Measurements from ENCODE around the gene RIBC1.
"Not testable (repeated sequence)": the region's sequence is repeated elsewhere in the genome, so short reads cannot be mapped to it uniquely, and the experiment has no call there.

Gene RIBC1

DNA sequence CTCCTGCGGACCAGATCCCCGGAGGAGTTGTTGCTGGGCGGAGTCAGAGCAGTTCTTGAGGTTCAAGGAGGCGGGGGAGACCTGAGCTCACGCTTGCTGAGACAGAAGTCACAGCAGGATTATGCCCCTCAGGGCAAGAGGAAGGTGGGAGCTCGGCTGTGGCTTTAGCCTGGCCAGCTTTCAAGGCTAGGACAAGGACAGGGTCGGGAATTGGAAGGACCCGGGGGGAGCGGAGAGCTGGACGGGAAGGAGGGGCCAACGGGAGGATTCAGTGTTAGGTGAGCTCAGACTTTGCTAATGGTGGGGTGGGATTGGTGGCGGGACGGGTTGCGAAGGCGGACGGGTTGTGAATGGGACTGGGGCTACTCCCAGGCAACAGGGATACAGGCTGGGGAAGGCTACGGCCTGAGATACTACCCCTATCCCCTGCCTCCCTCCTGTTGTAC, at the start of gene RIBC1:
Gene RIBC1, plus strand, starts transcription at position 13 of the 446 bp plus-strand sequence. CDS start 3,404 bp downstream, outside the sequence.
- DNase-seq, result no peak

DNA sequence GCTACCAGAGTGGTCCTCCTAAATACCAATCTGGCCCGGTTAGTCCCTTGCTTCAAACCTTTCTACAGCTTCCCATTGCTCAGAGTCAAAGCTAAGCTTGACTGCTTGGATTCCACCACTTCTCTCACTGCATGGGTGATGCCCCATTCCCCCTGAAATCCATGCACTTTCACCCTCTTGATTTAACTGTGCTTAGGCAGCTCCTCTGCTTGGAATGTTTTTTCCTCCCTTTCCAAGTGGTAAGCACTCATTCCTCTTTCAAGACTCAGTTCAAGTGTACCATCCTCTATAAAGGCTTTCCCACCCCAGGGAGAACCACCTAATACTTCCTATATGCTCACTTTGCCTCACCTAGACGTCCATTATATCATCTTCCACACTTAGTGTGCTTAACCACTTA, 49.4 kb upstream of the RIBC1 start:
- DNase-seq, result no peak

- DNase-seq, result no peak
Observed at GRCh38 chrX:53374222-53374820, 48.4 kb upstream of the RIBC1 start.

DNA sequence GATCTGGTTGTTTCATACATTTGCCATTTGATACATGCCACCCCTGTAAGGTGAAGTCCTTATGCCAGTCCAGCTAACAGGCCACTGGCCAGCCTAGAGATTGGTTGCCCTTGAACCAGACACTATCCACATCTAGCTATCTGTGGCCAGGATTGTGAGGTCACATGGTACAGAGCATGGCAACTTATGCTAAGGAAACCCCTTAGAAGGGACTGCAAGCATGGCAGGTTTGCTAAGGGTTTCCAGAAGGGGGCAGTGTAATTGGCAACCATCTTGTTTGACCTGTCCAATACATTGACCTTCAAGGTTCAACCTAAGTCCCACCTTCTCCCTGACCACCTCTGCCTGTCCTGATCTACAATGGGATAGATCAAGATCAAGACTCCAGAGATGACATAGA, 47.8 kb upstream of the RIBC1 start:
- DNase-seq, result no peak

GRCh38 chrX:53376888-53377287, 45.8 kb upstream of the RIBC1 start:
- DNase-seq, result no peak

DNA sequence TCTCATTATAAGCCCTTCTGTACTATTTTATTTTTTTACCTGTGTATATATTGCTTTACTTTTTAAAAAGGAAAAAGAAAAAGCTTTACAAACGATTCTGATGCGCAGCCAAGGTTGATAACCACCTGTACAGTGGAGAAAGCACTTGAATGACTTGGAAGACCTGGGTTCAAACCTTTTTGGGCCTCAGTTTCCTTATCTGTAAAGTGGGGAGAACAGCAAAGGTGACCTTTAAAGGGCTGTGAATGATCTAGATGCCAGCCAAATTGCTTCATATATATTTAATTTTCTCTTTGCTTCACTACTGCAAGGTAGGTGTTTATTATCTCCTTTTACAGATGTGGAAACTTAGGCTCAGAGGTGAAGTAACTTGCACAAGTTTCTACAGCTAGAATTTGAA, 45.2 kb upstream of the RIBC1 start:
- DNase-seq, result no peak

DNA sequence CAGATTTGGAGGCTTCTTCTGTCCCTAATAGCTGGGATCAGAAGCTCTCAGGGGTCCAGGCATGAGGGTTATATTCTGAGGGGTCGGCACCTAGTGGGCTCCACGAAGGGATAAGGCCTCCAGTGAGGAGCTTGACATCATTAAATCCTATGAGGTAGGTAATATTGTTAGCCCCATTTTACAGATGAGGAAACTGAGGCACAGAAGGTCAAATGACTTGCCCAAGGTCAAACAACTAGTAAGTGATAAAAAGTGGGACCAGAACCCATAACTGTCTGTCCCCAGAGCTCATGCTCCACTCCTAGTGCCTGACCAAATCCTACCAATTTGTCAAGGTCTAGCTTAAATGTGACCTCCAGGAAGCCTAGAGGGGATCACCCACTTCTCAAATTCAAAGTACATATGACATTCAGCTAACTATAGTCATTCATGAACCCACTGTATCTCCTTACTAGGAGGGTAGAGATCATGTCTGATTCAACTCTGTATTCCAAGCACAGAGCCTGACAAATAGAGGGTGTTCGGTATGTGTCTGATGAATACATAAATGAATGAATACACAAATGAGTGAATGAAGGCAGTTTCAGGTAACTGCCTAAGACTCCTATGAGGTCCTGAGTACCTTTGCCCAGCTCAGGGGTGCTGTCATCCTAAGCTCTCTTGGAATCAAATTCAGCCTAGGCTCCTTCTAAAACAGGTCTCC, 43.5 kb upstream of the RIBC1 start:
- DNase-seq, result no peak

- DNase-seq, result no peak
Observed at GRCh38 chrX:53379747-53380146, 42.9 kb upstream of the RIBC1 start.

DNA sequence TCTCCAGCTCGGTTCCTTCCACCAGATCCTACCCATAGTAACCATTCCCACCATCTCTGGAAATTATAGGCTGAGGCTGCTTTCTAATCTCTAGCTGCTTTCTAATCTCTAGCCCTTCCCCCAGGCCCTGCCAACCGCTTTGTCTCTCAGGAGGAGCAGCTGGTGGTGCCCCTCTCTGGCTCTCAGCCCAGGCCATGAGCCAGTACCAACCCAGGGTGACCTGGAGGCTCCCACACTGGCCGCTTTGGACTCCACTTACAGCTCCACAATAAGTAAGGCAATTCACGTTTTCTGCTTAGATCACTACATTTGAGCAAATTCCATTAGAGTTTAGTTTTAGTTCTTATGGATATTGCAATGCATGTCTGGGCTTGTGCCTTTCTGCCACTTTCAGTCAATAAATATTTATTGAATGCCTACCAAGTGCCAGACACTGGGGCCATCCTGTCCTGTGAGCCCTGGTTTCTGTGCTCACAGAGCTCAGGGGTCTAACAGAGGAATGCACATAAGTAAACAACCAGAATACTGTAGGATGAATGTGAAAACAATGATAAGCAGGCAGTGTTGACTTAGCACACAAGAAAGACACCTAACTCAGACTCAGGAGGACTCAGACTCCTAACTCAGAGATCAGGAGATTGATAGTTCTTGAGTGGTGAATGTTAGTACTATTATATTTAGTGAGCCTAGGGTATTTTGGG, 39.1 kb upstream of the RIBC1 start:
- no peak for DNase-seq

DNA sequence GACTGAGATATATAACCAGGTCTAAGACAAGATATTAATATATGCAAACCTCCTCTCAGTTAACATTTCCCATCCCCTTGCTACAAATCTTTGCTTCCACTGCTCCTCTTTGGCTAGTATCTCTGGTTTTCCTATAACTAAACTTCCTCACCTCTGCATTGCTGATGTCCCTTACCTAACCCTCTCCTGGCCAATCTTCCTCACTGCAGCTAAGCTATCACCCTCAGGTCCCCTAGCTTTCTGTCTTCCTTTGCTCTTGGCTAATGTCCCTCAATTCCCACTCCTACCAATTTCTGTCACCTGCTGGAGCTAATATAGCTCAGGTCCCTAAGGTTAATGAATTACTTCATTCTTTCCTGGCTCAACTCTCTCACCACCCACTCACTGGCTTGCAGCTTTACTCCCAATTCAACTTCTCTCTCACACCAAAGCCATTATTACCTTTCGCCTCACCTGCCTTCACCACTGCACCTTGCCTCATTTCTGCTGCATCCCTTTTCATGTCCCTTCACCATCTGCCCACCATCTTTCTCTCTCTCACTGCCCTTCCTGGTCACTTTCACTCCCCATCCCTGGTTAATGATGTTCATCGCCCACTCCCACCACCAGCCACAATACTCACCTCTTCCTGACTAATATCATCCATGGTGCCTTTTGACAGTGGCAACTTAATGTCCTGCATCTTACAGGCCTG, 26.9 kb upstream of the RIBC1 start:
- no peak for DNase-seq

DNA sequence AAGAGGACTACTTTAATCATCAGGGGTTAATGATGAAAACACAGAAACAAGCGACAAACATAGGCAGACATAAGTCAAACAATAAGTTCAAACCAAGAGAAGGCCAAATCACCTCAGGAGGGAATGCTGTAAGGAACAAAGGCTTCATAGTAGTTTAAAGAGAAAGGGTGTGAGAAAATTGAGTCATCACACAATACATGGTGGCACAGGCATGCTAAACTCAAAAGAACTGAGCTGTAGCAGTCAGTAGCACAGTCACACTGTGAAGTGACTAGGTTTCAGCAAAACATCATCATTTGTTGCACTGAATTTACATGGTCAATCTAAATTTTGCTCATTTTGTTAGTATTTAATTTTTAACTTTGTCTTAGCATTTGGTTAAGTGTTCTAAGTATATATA, 24.5 kb upstream of the RIBC1 start:
- no peak for DNase-seq

DNA sequence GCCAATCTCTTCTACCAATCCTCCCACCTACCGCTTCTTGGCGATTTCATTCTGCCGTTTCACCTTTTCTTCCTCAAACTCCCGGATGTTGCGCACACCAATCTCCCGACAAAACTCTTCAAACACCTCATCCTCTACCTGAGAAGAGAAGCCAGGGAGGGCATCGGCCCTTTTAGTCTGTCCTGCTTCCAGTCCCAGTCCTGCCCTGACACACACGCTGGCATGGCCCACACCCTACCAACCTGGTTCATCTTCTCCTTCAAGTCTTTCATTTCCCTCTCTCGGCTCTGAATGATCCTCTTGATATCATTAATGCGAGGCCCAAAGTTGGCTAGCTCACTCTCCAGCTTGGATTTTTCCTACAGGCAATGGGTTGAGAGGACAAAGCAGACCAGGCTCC, 19.1 kb upstream of the RIBC1 start:
- no peak for DNase-seq

- DNase-seq, result no peak
Observed at GRCh38 chrX:53412446-53412845, 10.2 kb upstream of the RIBC1 start.

GRCh38 chrX:53420351-53420750, 2.3 kb upstream of the RIBC1 start:
- DNase-seq, result not testable (repeated sequence)

DNA sequence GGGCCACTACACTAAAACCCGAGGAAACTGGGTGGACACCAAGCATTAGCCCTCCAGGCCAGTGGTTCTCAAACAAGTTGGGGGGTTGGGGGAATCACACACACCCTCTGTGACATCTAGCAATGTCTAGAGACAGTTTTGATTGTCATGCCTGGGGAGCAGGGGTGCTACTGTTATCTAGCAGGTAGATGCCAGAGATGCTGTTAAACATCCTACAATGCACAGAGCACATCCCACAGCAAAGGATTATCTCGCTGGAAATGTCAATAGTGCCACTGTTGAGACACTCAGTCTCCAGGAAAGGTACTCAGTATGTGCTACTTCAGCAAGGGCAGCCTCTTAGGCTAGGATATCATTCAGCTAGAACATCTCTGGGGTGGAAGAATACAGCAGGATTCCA, 1.5 kb upstream of the RIBC1 start:
- DNase-seq, result no peak

DNA sequence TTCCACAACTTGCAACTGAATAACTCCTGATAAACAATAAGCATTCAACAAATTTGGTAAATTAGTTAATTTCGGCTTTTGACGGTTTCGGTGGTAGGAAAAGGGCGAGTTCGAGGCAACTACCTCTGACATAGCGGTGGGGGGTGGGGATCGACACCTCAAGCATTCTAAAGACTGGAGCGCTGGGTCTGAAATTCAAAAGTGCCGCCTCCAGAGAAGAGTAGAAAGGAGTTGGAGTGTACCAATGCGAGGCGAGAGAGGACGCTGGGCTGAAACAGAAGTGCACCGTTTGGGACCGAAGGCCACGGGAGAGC, 944 bp upstream of the RIBC1 start:
- DNase-seq, result no peak

DNA sequence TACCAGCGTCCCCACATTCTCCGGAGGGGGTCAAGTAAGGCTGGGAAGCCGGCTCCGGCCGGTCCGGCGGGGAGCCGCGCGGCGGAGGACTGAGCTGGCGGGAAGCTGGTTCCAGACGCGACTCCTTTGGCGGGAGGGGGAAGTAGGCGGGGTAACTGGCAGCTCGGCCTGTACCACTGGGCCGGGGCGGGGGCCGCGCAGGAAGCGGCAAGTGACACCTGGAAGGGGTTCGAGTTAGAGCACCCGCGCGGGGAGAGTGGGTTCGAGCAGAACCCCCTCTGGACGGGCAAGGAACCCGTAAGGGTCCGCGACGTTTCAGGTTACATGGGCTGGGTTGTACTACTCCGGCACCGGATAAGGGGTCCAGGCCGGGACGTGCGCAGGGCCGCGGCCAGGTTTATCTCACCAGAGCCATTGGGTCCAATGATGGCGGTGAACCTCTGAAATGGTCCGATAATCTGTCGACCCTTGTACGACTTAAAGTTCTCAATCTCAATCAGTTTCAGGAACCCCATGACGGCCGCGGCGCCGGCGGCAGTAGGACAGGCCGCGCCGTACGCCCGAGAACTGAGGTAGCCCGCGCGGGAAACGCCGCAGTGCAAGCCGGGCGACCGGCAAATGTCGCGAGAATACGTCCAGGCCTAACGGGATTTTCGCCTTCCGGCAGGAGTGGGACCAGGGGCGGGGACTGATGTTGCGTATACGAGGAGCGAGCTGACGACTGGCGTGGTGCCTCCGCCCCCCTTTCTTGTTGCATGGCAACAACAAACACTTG, 400 bp upstream of the RIBC1 start, which contains the start of gene SMC1A:
Gene SMC1A, minus strand, starts transcription at position 569 of the 775 bp plus-strand sequence. Its CDS starts 54 bp downstream, at position 515.
- DNase-seq, result peak; percentile 92

DNA sequence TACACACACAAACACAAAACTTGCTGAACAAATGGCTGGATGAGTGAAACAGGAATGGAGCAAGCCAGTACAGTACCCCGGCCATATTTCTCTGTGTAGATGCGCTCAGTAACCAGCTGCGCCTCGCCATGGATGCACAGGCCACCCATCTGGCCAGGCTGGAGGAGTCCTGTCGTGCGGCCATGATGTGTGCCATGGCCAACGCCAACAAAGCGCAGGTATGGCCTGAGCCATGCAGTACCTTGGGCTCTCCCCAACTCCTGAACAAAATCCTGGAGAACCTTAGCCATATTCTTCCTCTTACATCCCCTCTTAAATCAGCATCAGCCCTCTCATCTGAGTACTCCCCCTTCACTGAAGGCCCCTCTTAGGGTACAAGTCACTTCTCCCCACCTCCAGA, 7.1 kb downstream of the RIBC1 start:
- no peak for DNase-seq

DNA sequence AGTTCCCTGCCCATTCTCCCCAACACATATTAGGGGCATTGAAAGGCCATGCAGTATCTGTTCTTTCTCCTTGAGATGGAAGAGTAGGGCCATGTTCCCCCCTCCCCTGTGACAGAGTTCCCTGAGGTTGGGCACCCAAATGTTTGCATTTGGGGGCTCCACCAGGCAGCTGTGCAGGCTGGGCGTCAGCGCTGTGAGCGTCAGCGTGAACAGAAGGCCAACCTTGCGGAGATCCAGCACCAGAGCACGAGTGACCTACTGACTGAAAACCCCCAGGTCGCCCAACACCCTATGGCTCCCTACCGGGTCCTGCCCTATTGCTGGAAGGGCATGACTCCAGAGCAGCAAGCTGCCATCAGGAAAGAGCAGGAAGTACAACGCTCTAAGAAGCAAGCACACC, 7.6 kb downstream of the RIBC1 start:
- no peak for DNase-seq

DNA sequence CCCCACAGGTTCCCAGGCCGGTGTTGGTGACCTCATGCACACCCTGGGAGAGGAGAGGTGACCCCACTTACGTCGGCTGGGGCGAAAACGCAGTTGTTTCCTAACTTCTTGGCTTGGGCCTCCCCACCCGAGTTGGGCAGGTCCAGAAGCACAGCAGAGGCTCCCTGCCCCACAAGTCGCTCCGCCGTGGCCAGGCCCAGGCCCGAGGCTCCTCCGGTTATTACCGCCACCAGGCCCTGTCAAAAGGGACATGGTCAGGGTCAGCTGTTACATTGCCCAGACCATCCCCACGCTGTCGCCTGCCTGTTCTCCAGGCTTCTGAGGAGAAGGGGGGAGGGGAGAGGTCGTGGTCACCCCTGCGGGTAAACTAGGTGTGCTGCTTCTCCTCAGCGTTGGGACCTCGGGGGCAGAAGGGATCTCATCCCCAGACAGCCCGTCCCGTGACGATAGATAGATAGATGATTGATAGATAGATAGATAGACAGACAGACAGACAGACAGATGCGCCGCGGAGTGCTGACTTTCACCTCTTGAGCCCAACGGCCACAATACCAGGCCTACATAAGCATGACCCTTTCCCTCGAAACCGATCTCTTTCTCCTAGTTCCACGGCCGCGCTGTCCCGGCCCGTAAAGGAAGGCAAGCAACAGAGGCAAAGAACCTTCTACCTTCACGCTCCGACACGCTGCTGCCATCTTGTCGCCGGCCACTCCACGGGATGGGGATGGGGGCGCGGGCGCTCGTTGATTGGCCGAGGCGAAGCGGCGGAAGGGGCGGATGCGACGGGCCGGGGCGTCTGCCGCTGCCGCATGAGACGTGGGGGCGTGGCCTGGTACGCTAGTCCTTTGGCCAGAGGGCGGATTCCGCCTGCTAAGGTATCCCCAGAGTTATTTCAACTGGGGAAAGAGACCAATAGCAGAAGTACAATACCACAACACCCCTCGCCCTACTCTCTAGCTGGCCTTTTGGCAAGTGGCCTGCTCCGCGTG, 11.3 kb downstream of the RIBC1 start, which contains the start of gene HSD17B10:
Gene HSD17B10, minus strand, starts transcription at position 720 of the 989 bp plus-strand sequence. Its CDS starts 25 bp downstream, at position 695.
- DNase-seq, result peak; percentile 60

GRCh38 chrX:53435997-53436396, 13.3 kb downstream of the RIBC1 start:
- DNase-seq, result peak; percentile 8
